Fibroblast of lung (primary cell): ENCODE data around the gene KCNN3. TPM values are rescaled to one million over a fixed set of nuclear protein-coding genes. Genes with fewer than 3 reads are reported as not detected.

Experiments
- DNase-seq, 2 donors: peaks; one replicate each; pipeline versions ENCODE4 v3.0.0 to v3.0.0-alpha.2; 2010; ENCODE audit warnings: low read depth in 2 of 2
- H2AFZ ChIP-seq: 2 replicates; pipeline ENCODE4 v1.5.1; 2012; ENCODE audit warnings: low read length, control low read depth, inconsistent platforms
- H3K27ac ChIP-seq: 2 replicates; pipeline ENCODE4 v1.5.1; 2011; ENCODE audit warnings: low read length, control low read depth; ENCODE audit not compliant: insufficient read depth
- H3K27me3 ChIP-seq: 2 replicates; pipeline ENCODE4 v1.5.1; 2011; ENCODE audit warnings: mild to moderate bottlenecking, low read length; ENCODE audit not compliant: control insufficient read depth, insufficient read depth
- H3K36me3 ChIP-seq: 2 replicates; pipeline ENCODE4 v1.5.1; 2011; ENCODE audit warnings: low read length; ENCODE audit not compliant: control insufficient read depth, insufficient read depth
- H3K4me1 ChIP-seq: 2 replicates; pipeline ENCODE4 v1.5.1; 2011; ENCODE audit warnings: low read length; ENCODE audit not compliant: control insufficient read depth, insufficient read depth; ENCODE audit errors: extremely low read depth
- H3K4me2 ChIP-seq: 2 replicates; pipeline ENCODE4 v1.5.1; 2011; ENCODE audit warnings: low read length, control low read depth; ENCODE audit not compliant: insufficient read depth; ENCODE audit errors: extremely low read depth
- H3K4me3 ChIP-seq, 4 experiments: fragments of 200-600 bp in 1 of 4; sonication (generic) in 1 of 4; replicated peaks in 1 of 4; 2 replicates each; pipeline ENCODE4 v1.5.1; 2011 to 2016; ENCODE audit warnings: low read length in 4 of 4, low read depth in 3 of 4, mild to moderate bottlenecking in 3 of 4, control low read depth in 2 of 4, inconsistent platforms in 1 of 4, mixed read lengths in 1 of 4; ENCODE audit not compliant: insufficient read depth in 1 of 4; ENCODE audit errors: control extremely low read depth in 1 of 4
- H3K79me2 ChIP-seq: 2 replicates; pipeline ENCODE4 v1.5.1; 2012; ENCODE audit warnings: mild to moderate bottlenecking, low read length, inconsistent platforms; ENCODE audit not compliant: control insufficient read depth, insufficient read depth
- H3K9ac ChIP-seq: 2 replicates; pipeline ENCODE4 v1.5.1; 2011; ENCODE audit warnings: mild to moderate bottlenecking, low read length, control low read depth; ENCODE audit not compliant: insufficient read depth
- H3K9me3 ChIP-seq: 2 replicates; pipeline ENCODE4 v1.5.1; 2012; ENCODE audit warnings: low read depth, low read length; ENCODE audit not compliant: control insufficient read depth, insufficient read depth
- H4K20me1 ChIP-seq: 2 replicates; pipeline ENCODE4 v1.5.1; 2011; ENCODE audit warnings: low read length; ENCODE audit not compliant: control insufficient read depth, insufficient read depth; ENCODE audit errors: extremely low read depth
- CTCF ChIP-seq, 2 donors: IDR thresholded peaks in 1 of 2; conservative IDR thresholded peaks in 1 of 2; 1 replicate in 1 of 2; 2 replicates in 1 of 2; pipeline ENCODE4 v1.5.1; 2011 to 2012; ENCODE audit warnings: low read length in 2 of 2, control low read depth in 1 of 2, inconsistent platforms in 1 of 2, low read depth in 1 of 2, mild to moderate bottlenecking in 1 of 2
- EZH2 ChIP-seq: IDR thresholded peaks from 2 replicates; pipeline ENCODE4 v1.5.1; 2012; ENCODE audit warnings: low read length, control low read depth, mild to moderate bottlenecking; ENCODE audit errors: missing control alignments
- polyA plus RNA-seq, 2 donors: library from polyadenylated mRNA; depleted of rRNA in 1 of 2; stranded (reverse) in 1 of 2; unstranded in 1 of 2; fragments of >200 nt; gene quantifications; 2 replicates each; pipeline ENCODE4 v1.2.1, GENCODE V29; 2011 to 2012; ENCODE audit warnings: missing spikeins in 1 of 2
- total RNA-seq: library from RNA; depleted of rRNA; stranded (reverse); fragments of >200 nt; gene quantifications from 2 replicates; pipeline ENCODE4 v1.2.1, GENCODE V29; 2014

KCNN3 gene
- total and polyA plus RNA-seq, 2 donors (not counting 1 experiment from before 2014, with no cell fraction given) = not detected

- Histone ChIP-seq H3K9ac (no peak overlapping the region), H3K4me2 (no peak overlapping the region), H3K27ac (no peak overlapping the region), H3K4me3 (no peak overlapping the region), H3K79me2 (no peaks in the 10 kb centered on the region), H4K20me1 (no peaks in the 10 kb centered on the region), H3K9me3 (no peaks in the 10 kb centered on the region), H2AFZ (no peak overlapping the region), H3K27me3 (peaks cover 13% of the 10 kb centered on the region), H3K36me3 (no peaks in the 10 kb centered on the region), H3K4me1 (no peaks in the 10 kb centered on the region)
- DNase-seq = no peak
- TF ChIP-seq CTCF (conservative IDR thresholded peaks at IDR 0.05 in 1 of 2, IDR thresholded peaks at IDR 0.05 in 1 of 2; ENCODE audit: low read depth in 1 of 2, low read length in 2 of 2) (no peak), EZH2 (no peak)
These were observed 127.5 kb downstream of the KCNN3 start for GRCh38 chr1:154742606-154743005.

GRCh38 chr1:154741741-154742495, 128.2 kb downstream of the KCNN3 start:
- DNase-seq = peak in 1 of 2 donors; percentile 66
- H3K27me3 ChIP-seq = peaks cover 9% of the 10 kb centered on the region

GRCh38 chr1:154741327-154741726, 128.8 kb downstream of the KCNN3 start:
- no peak overlapping the region for H3K4me2 ChIP-seq
- H3K79me2 ChIP-seq = no peaks in the 10 kb centered on the region
- no peak overlapping the region for H3K27ac ChIP-seq
- TF ChIP-seq CTCF (conservative IDR thresholded peaks at IDR 0.05 in 1 of 2, IDR thresholded peaks at IDR 0.05 in 1 of 2; ENCODE audit: low read depth in 1 of 2, low read length in 2 of 2) (no peak), EZH2 (no peak)
- no peaks in the 10 kb centered on the region for H3K9me3 ChIP-seq
- no peaks in the 10 kb centered on the region for H4K20me1 ChIP-seq
- no peak overlapping the region for H2AFZ ChIP-seq
- peak in 1 of 2 donors; percentile 87 for DNase-seq
- peaks cover 6% of the 10 kb centered on the region for H3K27me3 ChIP-seq
- no peak overlapping the region for H3K4me3 ChIP-seq
- no peaks in the 10 kb centered on the region for H3K36me3 ChIP-seq
- no peaks in the 10 kb centered on the region for H3K4me1 ChIP-seq
- no peak overlapping the region for H3K9ac ChIP-seq

More at GRCh38 chr1:154741741-154742495, 128.2 kb downstream of the KCNN3 start:
- no peak overlapping the region for H3K9ac ChIP-seq
- H3K4me1 ChIP-seq = no peaks in the 10 kb centered on the region
- no peak for TF ChIP-seq CTCF (conservative IDR thresholded peaks at IDR 0.05 in 1 of 2, IDR thresholded peaks at IDR 0.05 in 1 of 2; ENCODE audit: low read depth in 1 of 2, low read length in 2 of 2)
- TF ChIP-seq EZH2 = no peak
- H3K36me3 ChIP-seq = no peaks in the 10 kb centered on the region
- H3K4me3 ChIP-seq = no peak overlapping the region
- no peak overlapping the region for H3K4me2 ChIP-seq
- H3K27ac ChIP-seq = no peak overlapping the region
- H3K79me2 ChIP-seq = no peaks in the 10 kb centered on the region
- no peaks in the 10 kb centered on the region for H4K20me1 ChIP-seq
- no peaks in the 10 kb centered on the region for H3K9me3 ChIP-seq
- H2AFZ ChIP-seq = no peak overlapping the region
